ENCODE measurements around the gene FBXO9.

FBXO9 gene

GRCh38 chr6:53065266-53066076 is at the start of gene FBXO9:
Gene FBXO9, plus strand, starts transcription at chr6:53065404. Its CDS starts 386 bp downstream, at chr6:53065790.
- H3K9me3 Mint-ChIP-seq = no peaks in the 10 kb centered on the region
- no peaks in the 10 kb centered on the region for H3K27me3 Mint-ChIP-seq (ENCODE audit: low read depth)
- peak within 1 kb of the TSS; percentile 98 for H3K4me3 Mint-ChIP-seq
- H3K27ac Mint-ChIP-seq = peak within 1 kb of the TSS; percentile 99
- peaks cover 4% of the 10 kb centered on the region for H3K36me3 Mint-ChIP-seq (ENCODE audit: low read depth)
- H3K4me1 Mint-ChIP-seq (ENCODE audit: low read depth) = peaks cover 32% of the 10 kb centered on the region

GRCh38 chr6:53015486-53015885 is 49.7 kb upstream of the FBXO9 start:
- Mint-ChIP-seq H3K36me3 (ENCODE audit: low read depth) (peaks cover 35% of the 10 kb centered on the region), H3K9me3 (no peaks in the 10 kb centered on the region), H3K27me3 (ENCODE audit: low read depth) (no peaks in the 10 kb centered on the region), H3K27ac (no peak overlapping the region), H3K4me1 (ENCODE audit: low read depth) (no peaks in the 10 kb centered on the region), H3K4me3 (no peak overlapping the region)

- no peaks in the 10 kb centered on the region for H3K4me1 Mint-ChIP-seq (ENCODE audit: low read depth)
- no peaks in the 10 kb centered on the region for H3K9me3 Mint-ChIP-seq
- no peaks in the 10 kb centered on the region for H3K27me3 Mint-ChIP-seq (ENCODE audit: low read depth)
- no peak overlapping the region for H3K27ac Mint-ChIP-seq
- H3K4me3 Mint-ChIP-seq = no peak overlapping the region
- H3K36me3 Mint-ChIP-seq (ENCODE audit: low read depth) = peaks cover 27% of the 10 kb centered on the region
Measured at GRCh38 chr6:53018446-53018845, 46.8 kb upstream of the FBXO9 start.

GRCh38 chr6:53020005-53020744 is 45.0 kb upstream of the FBXO9 start:
- H3K27ac Mint-ChIP-seq = no peak overlapping the region
- peaks cover 21% of the 10 kb centered on the region for H3K36me3 Mint-ChIP-seq (ENCODE audit: low read depth)
- H3K9me3 Mint-ChIP-seq = no peaks in the 10 kb centered on the region
- H3K4me1 Mint-ChIP-seq (ENCODE audit: low read depth) = peaks cover 3% of the 10 kb centered on the region
- no peaks in the 10 kb centered on the region for H3K27me3 Mint-ChIP-seq (ENCODE audit: low read depth)
- H3K4me3 Mint-ChIP-seq = no peak overlapping the region

- H3K27ac Mint-ChIP-seq = no peak overlapping the region
Measured at GRCh38 chr6:53023323-53023722, 41.9 kb upstream of the FBXO9 start.

GRCh38 chr6:53026526-53026925 is 38.7 kb upstream of the FBXO9 start:
- Mint-ChIP-seq H3K27me3 (ENCODE audit: low read depth) (no peaks in the 10 kb centered on the region), H3K4me3 (no peak overlapping the region), H3K9me3 (no peaks in the 10 kb centered on the region), H3K27ac (no peak overlapping the region), H3K4me1 (ENCODE audit: low read depth) (peaks cover 5% of the 10 kb centered on the region), H3K36me3 (ENCODE audit: low read depth) (peaks cover 14% of the 10 kb centered on the region)

More at GRCh38 chr6:53023323-53023722, 41.9 kb upstream of the FBXO9 start:
- Mint-ChIP-seq H3K27me3 (ENCODE audit: low read depth) (no peaks in the 10 kb centered on the region), H3K4me3 (no peak overlapping the region), H3K9me3 (no peaks in the 10 kb centered on the region), H3K4me1 (ENCODE audit: low read depth) (peaks cover 3% of the 10 kb centered on the region), H3K36me3 (ENCODE audit: low read depth) (peaks cover 14% of the 10 kb centered on the region)

GRCh38 chr6:53027131-53027718 is 38.0 kb upstream of the FBXO9 start:
- Mint-ChIP-seq H3K36me3 (ENCODE audit: low read depth) (peaks cover 14% of the 10 kb centered on the region), H3K9me3 (no peaks in the 10 kb centered on the region), H3K4me3 (no peak overlapping the region), H3K27me3 (ENCODE audit: low read depth) (no peaks in the 10 kb centered on the region), H3K27ac (no peak overlapping the region), H3K4me1 (ENCODE audit: low read depth) (peaks cover 5% of the 10 kb centered on the region)

GRCh38 chr6:53028467-53028866 is 36.7 kb upstream of the FBXO9 start:
- Mint-ChIP-seq H3K9me3 (no peaks in the 10 kb centered on the region), H3K36me3 (ENCODE audit: low read depth) (peaks cover 13% of the 10 kb centered on the region), H3K4me3 (no peak overlapping the region), H3K4me1 (ENCODE audit: low read depth) (peaks cover 5% of the 10 kb centered on the region), H3K27me3 (ENCODE audit: low read depth) (no peaks in the 10 kb centered on the region), H3K27ac (no peak overlapping the region)

- Mint-ChIP-seq H3K4me1 (ENCODE audit: low read depth) (peaks cover 2% of the 10 kb centered on the region), H3K27me3 (ENCODE audit: low read depth) (no peaks in the 10 kb centered on the region), H3K36me3 (ENCODE audit: low read depth) (peaks cover 14% of the 10 kb centered on the region), H3K4me3 (no peak overlapping the region), H3K27ac (no peak overlapping the region), H3K9me3 (no peaks in the 10 kb centered on the region)
Measured at GRCh38 chr6:53029257-53029656, 35.9 kb upstream of the FBXO9 start.

GRCh38 chr6:53029761-53030160 is 35.4 kb upstream of the FBXO9 start:
- no peak overlapping the region for H3K27ac Mint-ChIP-seq
- peaks cover 17% of the 10 kb centered on the region for H3K36me3 Mint-ChIP-seq (ENCODE audit: low read depth)
- no peaks in the 10 kb centered on the region for H3K9me3 Mint-ChIP-seq
- H3K4me1 Mint-ChIP-seq (ENCODE audit: low read depth) = peaks cover 2% of the 10 kb centered on the region
- no peaks in the 10 kb centered on the region for H3K27me3 Mint-ChIP-seq (ENCODE audit: low read depth)
- H3K4me3 Mint-ChIP-seq = no peak overlapping the region

- H3K4me1 Mint-ChIP-seq (ENCODE audit: low read depth) = peaks cover 2% of the 10 kb centered on the region
- H3K36me3 Mint-ChIP-seq (ENCODE audit: low read depth) = peaks cover 18% of the 10 kb centered on the region
- H3K27me3 Mint-ChIP-seq (ENCODE audit: low read depth) = no peaks in the 10 kb centered on the region
- no peaks in the 10 kb centered on the region for H3K9me3 Mint-ChIP-seq
- H3K4me3 Mint-ChIP-seq = no peak overlapping the region
- H3K27ac Mint-ChIP-seq = no peak overlapping the region
Measured at GRCh38 chr6:53031281-53031680, 33.9 kb upstream of the FBXO9 start.

- Mint-ChIP-seq H3K27ac (no peak overlapping the region), H3K27me3 (ENCODE audit: low read depth) (no peaks in the 10 kb centered on the region), H3K36me3 (ENCODE audit: low read depth) (peaks cover 15% of the 10 kb centered on the region), H3K9me3 (no peaks in the 10 kb centered on the region), H3K4me3 (no peak overlapping the region), H3K4me1 (ENCODE audit: low read depth) (peaks cover 2% of the 10 kb centered on the region)
Measured at GRCh38 chr6:53032849-53033248, 32.4 kb upstream of the FBXO9 start.

- no peak overlapping the region for H3K4me3 Mint-ChIP-seq
- no peak overlapping the region for H3K27ac Mint-ChIP-seq
- H3K4me1 Mint-ChIP-seq (ENCODE audit: low read depth) = peaks cover 2% of the 10 kb centered on the region
Measured at GRCh38 chr6:53033764-53034163, 31.4 kb upstream of the FBXO9 start.

GRCh38 chr6:53035549-53036213 is 29.5 kb upstream of the FBXO9 start:
- H3K9me3 Mint-ChIP-seq = no peaks in the 10 kb centered on the region
- H3K4me1 Mint-ChIP-seq (ENCODE audit: low read depth) = no peaks in the 10 kb centered on the region
- no peaks in the 10 kb centered on the region for H3K27me3 Mint-ChIP-seq (ENCODE audit: low read depth)
- H3K27ac Mint-ChIP-seq = no peak overlapping the region
- no peak overlapping the region for H3K4me3 Mint-ChIP-seq
- peaks cover 26% of the 10 kb centered on the region for H3K36me3 Mint-ChIP-seq (ENCODE audit: low read depth)

More at GRCh38 chr6:53033764-53034163, 31.4 kb upstream of the FBXO9 start:
- no peaks in the 10 kb centered on the region for H3K9me3 Mint-ChIP-seq
- no peaks in the 10 kb centered on the region for H3K27me3 Mint-ChIP-seq (ENCODE audit: low read depth)
- peaks cover 14% of the 10 kb centered on the region for H3K36me3 Mint-ChIP-seq (ENCODE audit: low read depth)

Measured in T-helper 1 cell treated with Interleukin-12 subunit alpha and Interleukin-12 subunit beta and Interleukin-4 antibody, amounts not matched to agents 30 μg/mL and 1 μg/mL, for 36 hours (primary cell).